ENCODE data around the gene ZMYM1.
"Not testable (repeated sequence)": the region's sequence is repeated elsewhere in the genome, so short reads cannot be mapped to it uniquely, and the experiment has no call there.

ZMYM1 gene

DNA sequence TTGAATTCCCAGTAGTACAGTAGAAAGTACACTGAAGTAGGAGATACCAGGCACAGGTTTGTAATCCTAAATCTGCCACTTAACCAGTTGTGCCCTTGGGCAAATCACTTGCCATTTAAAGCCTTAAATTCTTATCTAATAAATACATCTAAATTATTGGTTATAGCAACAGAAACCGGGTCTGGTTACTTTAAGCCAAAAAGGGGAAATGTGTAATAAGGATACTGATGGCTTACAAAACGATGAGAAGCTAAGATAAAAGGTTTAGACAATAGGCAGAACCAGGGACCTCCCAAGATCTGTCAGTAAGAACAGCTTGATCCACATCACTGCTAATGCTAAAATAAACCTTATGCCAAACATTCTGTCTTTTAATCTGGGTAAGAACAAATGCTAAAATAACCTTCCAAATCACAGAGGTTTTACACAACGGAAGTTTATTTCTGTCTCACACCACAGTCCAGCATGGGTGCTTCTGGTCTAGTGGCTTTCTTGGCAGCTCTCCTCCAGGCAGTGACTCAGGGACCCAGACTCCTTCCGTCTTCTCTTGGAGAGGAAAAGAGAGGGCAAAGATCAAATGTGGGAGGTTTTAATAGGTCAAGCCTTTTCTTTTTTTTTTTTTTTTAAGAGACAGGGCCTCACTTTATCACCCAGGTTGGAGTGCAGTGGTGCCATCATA lies 16.5 kb upstream of the ZMYM1 start:
- Histone ChIP-seq H3K27me3 (no peaks in the 10 kb centered on the region), H3K9ac (peak overlapping the region in 3 of 11 experiments; percentile 29 to 50 (median 36); a peak in 5 of 22 replicates), H3K4me2 (peak overlapping the region; percentile 16 to 75 (median 47); a peak in 20 of 22 replicates), H3K27ac (peak overlapping the region; percentile 11 to 71 (median 49); a peak in 18 of 22 replicates), H4K20me1 (no peaks in the 10 kb centered on the region), H3K4me1 (peaks cover 16 to 21% (median 17%) of the 10 kb centered on the region in 10 experiments), H3K9me3 (replicated peaks in 1 of 11) (peaks cover 23 to 48% (median 36%) of the 10 kb centered on the region in 11 experiments), H3K4me3 (peak overlapping the region in 4 of 10 experiments; percentile 10 to 48 (median 28); a peak in 4 of 20 replicates), H3K36me3 (peaks cover 0 to 8% (median 0%) of the 10 kb centered on the region in 11 experiments; a peak in 4 of 22 replicates)
- TF ChIP-seq Cebpa-rat (IDR thresholded peaks at IDR 0.05): no peak

DNA sequence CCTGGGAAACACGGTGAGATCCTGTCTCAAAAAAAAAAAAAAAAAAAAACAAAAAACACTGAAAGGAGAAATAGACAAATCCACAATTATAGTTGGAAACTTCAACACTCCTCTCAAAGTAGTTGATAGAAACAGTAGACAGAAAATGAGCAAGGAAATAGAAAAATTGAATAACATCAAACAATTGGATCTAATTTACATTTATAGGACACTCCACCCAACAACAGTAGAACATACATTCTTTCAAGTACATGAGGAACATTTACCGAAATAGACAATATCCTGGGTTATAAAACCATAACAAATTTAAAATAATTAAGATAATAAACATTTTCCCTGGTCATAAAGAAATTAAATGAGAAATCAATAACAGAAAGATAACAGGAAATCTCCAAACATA lies 14.9 kb upstream of the ZMYM1 start:
- H3K9ac ChIP-seq: no peak overlapping the region
- peaks cover 23 to 41% (median 36%) of the 10 kb centered on the region in 11 experiments for H3K9me3 ChIP-seq (replicated peaks in 1 of 11)
- no peak overlapping the region for H3K27ac ChIP-seq
- H3K36me3 ChIP-seq: peaks cover 0 to 8% (median 0%) of the 10 kb centered on the region in 11 experiments; a peak in 4 of 22 replicates
- no peak for TF ChIP-seq Cebpa-rat (IDR thresholded peaks at IDR 0.05)
- H3K4me1 ChIP-seq: peaks cover 16 to 21% (median 17%) of the 10 kb centered on the region in 10 experiments
- no peaks in the 10 kb centered on the region for H3K27me3 ChIP-seq
- H4K20me1 ChIP-seq: no peaks in the 10 kb centered on the region
- 0 out of 20 replicates have a peak overlapping the region, but pooled peaks of 1 of the 10 experiments have one; percentile 29 for H3K4me3 ChIP-seq
- H3K4me2 ChIP-seq: no peak overlapping the region

DNA sequence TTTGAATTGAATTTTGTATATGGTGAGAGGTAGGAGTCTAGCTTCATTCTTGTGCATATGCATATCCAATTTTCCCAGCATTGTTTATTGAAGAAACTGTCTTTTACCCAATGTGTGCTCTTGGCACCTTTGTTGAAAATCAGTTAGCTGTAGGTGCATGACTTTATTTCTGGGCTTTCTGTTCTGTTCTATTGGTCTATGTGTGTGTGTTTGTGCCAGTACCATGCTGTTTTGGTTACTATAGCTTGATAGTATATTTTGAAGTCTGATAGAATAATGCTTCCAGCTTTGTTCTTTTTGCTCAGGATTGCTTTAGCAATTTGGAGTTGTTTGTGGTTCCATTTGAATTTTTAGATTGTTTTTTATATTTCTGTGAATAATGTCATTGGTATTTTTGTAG lies 9.4 kb upstream of the ZMYM1 start:
- Histone ChIP-seq H3K4me1 (peaks cover 0 to 10% (median 0%) of the 10 kb centered on the region in 10 experiments; a peak in 5 of 20 replicates), H4K20me1 (no peaks in the 10 kb centered on the region), H3K4me3 (no peak overlapping the region), H3K27me3 (no peaks in the 10 kb centered on the region), H3K9me3 (replicated peaks in 1 of 11) (peaks cover 23 to 41% (median 29%) of the 10 kb centered on the region in 11 experiments), H3K27ac (no peak overlapping the region), H3K4me2 (no peak overlapping the region), H3K36me3 (no peaks in the 10 kb centered on the region), H3K9ac (no peak overlapping the region)
- no peak for TF ChIP-seq Cebpa-rat (IDR thresholded peaks at IDR 0.05)

DNA sequence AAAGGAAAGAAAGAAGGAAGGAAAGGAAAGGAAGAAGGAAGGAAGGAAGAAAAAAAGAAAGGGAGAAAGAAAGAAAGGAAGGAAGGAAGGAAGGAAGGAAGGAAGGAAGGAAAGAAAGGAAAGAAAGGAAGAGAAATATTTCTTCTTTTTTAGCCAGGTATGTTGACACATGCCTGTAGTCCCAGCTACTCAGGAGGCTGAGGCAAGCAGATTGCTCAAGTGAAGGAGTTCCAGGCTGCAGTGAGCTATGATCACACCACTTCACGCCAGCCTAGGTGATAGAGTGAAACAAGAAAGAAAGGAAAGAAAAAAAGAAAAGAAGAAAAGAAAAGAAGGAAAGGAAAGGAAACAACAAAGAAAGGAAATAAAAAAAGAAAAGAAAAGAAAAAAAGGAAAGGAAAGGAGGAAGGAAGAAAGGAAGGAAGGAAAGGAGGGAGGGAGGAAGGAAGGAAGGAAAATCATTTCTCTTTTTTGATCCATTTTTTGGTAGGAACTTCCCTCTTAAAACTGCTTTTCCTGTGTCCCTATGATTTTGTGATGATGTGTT lies 5.8 kb upstream of the ZMYM1 start:
- no peak for TF ChIP-seq Cebpa-rat (IDR thresholded peaks at IDR 0.05)
- Histone ChIP-seq H3K9ac (no peak overlapping the region), H3K36me3 (no peaks in the 10 kb centered on the region), H3K27me3 (no peaks in the 10 kb centered on the region), H3K4me2 (no peak overlapping the region), H3K27ac (no peak overlapping the region), H3K4me3 (no peak overlapping the region), H4K20me1 (no peaks in the 10 kb centered on the region), H3K9me3 (replicated peaks in 1 of 11) (peaks cover 30 to 58% (median 38%) of the 10 kb centered on the region in 11 experiments), H3K4me1 (peaks cover 0 to 10% (median 0%) of the 10 kb centered on the region in 10 experiments; a peak in 6 of 20 replicates)

DNA sequence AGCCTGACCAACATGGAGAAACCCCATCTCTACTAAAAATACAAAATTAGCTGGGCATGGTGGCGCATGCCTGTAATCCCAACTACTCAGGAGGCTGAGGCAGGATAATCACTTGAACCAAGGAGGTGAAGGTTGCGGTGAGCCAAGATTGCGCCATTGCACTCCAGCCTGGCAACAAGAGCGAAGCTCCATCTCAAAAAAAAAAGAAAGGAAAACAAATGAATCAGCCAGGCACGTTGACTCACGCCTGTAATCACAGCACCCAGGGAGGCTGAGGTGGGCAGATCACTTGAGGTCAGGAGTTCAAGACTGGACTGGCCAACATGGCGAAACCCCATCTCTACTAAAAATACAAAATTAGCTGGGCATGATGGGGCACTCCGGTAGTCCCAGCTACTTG lies 2.8 kb upstream of the ZMYM1 start:
- H3K4me1 ChIP-seq: peaks cover 20 to 28% (median 22%) of the 10 kb centered on the region in 10 experiments
- H3K4me3 ChIP-seq, H3K9ac ChIP-seq, H4K20me1 ChIP-seq, H3K27me3 ChIP-seq, H3K36me3 ChIP-seq, H3K4me2 ChIP-seq, H3K27ac ChIP-seq: not testable (repeated sequence)
- H3K9me3 ChIP-seq (replicated peaks in 1 of 11): peaks cover 23 to 44% (median 30%) of the 10 kb centered on the region in 11 experiments

DNA sequence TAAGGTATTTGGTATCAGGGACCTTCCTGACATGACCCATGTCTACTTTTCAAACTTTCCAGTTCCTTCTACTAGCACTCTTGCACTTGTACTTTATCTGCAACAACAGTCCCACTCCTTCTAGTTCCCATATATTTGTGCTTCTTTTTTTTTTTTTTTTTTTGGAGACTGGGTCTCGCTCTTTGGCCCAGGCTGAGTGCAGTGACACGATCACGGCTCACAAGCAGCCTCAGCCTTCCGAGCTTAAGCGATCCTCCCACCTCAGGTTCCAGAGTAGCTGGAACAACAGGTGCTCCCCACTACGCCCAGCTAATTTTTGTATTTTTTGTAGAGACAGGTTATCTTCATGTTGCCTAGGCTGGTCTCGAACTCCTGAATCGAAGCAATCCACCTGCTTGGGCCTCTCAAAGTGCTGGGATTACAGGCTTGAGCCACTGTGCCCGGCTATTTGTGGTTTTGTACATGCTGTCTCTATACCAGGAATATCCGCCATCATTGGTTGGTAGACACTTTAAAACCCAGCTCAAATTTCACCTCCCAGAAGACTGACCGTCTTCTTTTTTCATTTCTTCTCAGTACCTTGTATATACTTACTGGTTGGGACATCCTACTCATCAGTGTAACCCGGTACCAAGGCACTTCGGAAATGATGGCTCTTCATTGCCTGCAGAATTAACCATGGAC lies 1.1 kb downstream of the ZMYM1 start:
- H3K4me3 ChIP-seq: peak overlapping the region; percentile 67 to 86 (median 75)
- H4K20me1 ChIP-seq: no peaks in the 10 kb centered on the region; a peak in 2 of 22 replicates
- TF ChIP-seq Cebpa-rat (IDR thresholded peaks at IDR 0.05): no peak
- peak overlapping the region in 9 of 11 experiments; percentile 82 to 91 (median 86); a peak in 16 of 22 replicates for H3K27ac ChIP-seq
- peak overlapping the region; percentile 80 to 92 (median 90); a peak in 21 of 22 replicates for H3K9ac ChIP-seq
- H3K36me3 ChIP-seq: peaks cover 0 to 10% (median 8%) of the 10 kb centered on the region in 11 experiments; a peak in 7 of 22 replicates
- H3K27me3 ChIP-seq: no peaks in the 10 kb centered on the region
- peak overlapping the region; percentile 69 to 92 (median 78) for H3K4me2 ChIP-seq
- H3K9me3 ChIP-seq (replicated peaks in 1 of 11): peaks cover 18 to 28% (median 21%) of the 10 kb centered on the region in 11 experiments
- peaks cover 30 to 37% (median 32%) of the 10 kb centered on the region in 10 experiments for H3K4me1 ChIP-seq

DNA sequence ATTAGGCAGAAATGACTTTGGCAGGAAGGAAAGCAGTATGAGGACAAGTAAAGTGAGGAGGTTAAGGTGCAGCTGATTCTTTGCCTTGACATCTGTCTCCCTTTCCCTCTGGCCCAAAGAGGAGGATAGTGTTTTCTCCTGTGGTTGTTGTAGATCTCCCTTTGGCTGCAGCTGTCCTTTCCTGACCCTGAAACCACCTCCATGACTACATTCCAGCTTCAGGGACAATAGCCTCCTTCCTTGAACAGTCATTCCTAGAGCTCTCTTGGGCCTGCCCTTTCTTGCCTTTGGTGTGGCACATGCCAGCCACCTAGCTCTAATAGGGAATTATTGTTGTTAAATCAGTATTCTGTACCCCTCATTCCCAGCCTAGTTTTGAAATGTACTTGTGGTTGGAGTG lies 6.2 kb downstream of the ZMYM1 start:
- Histone ChIP-seq H3K4me3 (no peak overlapping the region), H3K9me3 (replicated peaks in 1 of 11) (peaks cover 9 to 15% (median 11%) of the 10 kb centered on the region in 11 experiments; a peak in 15 of 22 replicates), H3K36me3 (peaks cover 0 to 10% (median 8%) of the 10 kb centered on the region in 11 experiments; a peak in 7 of 22 replicates), H3K27ac (no peak overlapping the region; a peak in 1 of 22 replicates), H3K27me3 (no peaks in the 10 kb centered on the region), H3K4me1 (peaks cover 19 to 45% (median 27%) of the 10 kb centered on the region in 10 experiments), H3K9ac (0 out of 22 replicates have a peak overlapping the region, but pooled peaks of 1 of the 11 experiments have one; percentile 27), H4K20me1 (peaks cover 0 to 3% (median 0%) of the 10 kb centered on the region in 11 experiments; a peak in 2 of 22 replicates), H3K4me2 (peak overlapping the region; percentile 39 to 64 (median 50); a peak in 20 of 22 replicates)
- no peak for TF ChIP-seq Cebpa-rat (IDR thresholded peaks at IDR 0.05)

DNA sequence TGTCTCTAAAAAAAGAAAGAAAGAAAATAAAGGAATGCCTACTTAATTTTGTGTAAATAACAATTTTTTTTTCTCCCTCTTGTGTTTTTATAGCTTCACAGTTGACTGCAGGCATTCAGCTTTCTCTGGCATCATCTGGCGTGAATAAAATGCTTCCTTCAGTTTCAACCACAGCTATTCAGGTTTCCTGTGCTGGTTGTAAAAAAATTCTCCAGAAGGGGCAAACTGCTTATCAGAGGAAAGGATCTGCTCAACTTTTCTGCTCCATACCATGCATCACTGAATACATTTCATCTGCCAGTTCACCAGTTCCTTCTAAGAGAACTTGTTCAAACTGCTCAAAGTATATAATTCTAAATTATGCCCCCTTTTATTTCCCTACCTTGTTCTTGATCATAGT lies 18.0 kb downstream of the ZMYM1 start:
- peak overlapping the region in 9 of 11 experiments; percentile 51 to 86 (median 79); a peak in 18 of 22 replicates for H3K4me2 ChIP-seq
- peak overlapping the region in 5 of 11 experiments; percentile 24 to 58 (median 39); a peak in 6 of 22 replicates for H3K9ac ChIP-seq

More for the DNA sequence above, 18.0 kb downstream of the ZMYM1 start:
- Histone ChIP-seq H3K27me3 (no peaks in the 10 kb centered on the region), H3K9me3 (replicated peaks in 1 of 11) (peaks cover 0 to 8% (median 0%) of the 10 kb centered on the region in 11 experiments; a peak in 6 of 22 replicates), H4K20me1 (peaks cover 0 to 7% (median 0%) of the 10 kb centered on the region in 11 experiments; a peak in 1 of 22 replicates), H3K4me1 (peaks cover 8 to 72% (median 48%) of the 10 kb centered on the region in 10 experiments; a peak in 17 of 20 replicates), H3K4me3 (peak overlapping the region in 3 of 10 experiments; percentile 6 to 32 (median 10); a peak in 3 of 20 replicates), H3K36me3 (peaks cover 45 to 90% (median 62%) of the 10 kb centered on the region in 11 experiments), H3K27ac (peak overlapping the region in 7 of 11 experiments; percentile 52 to 68 (median 60); a peak in 13 of 22 replicates)
- no peak for TF ChIP-seq Cebpa-rat (IDR thresholded peaks at IDR 0.05)

Measured in BLaER1 treated with 17β-estradiol and CSF1 and Interleukin-3, amounts not matched to agents 10 nM and 100 nM (cell line).